DMS53 treated with DMSO at 0.1 percent for 48 hours (cell line): ENCODE data around the gene TASL.
A peak's percentile ranks its signal among the peaks of the same experiment; 100 is the strongest.
"Not testable (repeated sequence)": the region's sequence is repeated elsewhere in the genome, so short reads cannot be mapped to it uniquely, and the experiment has no call there.

Experiments used
- DNase-seq: peaks from one replicate; lab custom pipeline; 2025; ENCODE audit not compliant: unreplicated experiment; lab: John Stamatoyannopoulos, UW

TASL gene

DNA sequence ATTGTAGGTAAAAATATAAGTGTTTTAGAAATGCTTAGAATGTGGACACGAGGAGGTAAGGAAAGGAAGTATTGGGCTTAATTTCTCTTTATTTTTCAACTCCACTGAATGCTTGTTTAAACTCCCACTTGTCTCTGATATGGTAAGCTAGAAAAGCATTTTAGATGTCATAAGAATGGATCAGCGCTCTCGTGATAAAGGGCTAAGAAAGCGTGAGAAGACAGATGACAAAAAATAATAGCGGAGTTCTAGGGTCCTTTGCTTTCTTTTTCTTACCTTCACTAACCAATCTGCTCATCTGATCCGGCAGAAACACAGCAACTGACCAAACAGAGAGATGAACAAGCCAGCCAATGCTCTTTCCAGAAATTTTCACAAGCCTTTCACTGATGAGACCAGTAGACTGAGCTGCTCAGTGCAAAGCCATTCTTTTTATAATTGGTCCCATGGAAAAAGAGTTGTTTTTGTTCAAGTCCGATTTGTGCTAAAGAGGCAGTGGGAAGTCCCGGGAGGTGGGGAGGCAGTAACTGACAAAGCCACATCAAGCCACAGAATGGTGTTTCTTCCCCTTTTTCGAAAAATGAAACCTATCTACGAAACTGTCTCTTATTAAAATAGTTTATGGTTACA lies at the start of gene TASL:
TASL (minus strand) TSS at position 405 of the 630 bp plus-strand sequence. CDS start 17,411 bp downstream, outside the sequence.
- no peak for DNase-seq

GRCh38 chrX:30626402-30626801 lies 48.8 kb upstream of the TASL start:
- DNase-seq, result no peak

DNA sequence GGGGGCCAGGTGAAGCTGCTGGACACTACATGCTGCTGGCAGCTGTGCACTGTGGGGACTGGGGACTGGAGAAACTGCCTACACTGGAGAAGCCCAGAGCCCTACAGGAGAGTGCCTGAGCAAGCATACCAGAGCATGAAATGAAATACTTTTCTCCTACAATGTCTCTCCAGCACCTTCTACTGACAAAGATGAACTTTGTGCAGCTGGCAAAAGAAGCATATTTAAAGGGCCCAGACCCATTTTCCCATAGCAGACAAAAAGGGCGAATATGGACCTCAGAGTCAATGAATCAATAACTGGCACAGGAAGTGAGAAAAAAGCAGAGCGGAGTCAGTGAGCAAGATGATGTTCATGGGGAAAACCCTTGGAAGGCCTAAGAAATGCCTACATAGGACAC lies 44.8 kb upstream of the TASL start:
- DNase-seq, result no peak

DNA sequence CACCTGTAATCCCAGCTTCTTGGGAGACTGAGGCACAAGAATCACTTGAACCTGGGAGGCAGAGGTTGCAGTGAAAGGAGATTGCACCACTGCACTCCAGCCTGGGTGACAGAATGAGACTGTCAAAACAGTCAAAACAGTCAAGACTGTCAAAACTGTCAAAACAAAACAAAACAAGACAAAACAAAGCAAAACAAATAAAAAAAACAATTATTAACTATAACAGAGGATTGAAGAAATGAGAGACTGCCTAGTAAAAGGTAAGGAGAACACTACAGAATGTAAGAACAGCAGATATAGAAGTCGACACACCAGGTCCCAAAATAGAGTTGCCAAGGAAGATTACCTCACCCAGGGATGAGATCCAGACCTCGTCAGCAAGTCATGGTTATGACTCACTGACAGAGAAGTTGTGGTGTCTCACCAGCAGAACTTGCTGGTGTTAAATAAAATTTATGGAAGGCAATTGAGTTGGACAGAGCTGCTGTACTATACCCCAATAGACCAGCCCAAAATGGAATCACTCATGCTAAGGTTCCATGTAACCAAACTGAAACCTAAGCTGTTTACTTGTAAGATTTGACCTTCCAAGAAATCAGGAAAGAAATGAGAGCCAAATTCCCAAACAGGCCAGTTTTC lies 43.5 kb upstream of the TASL start:
- no peak for DNase-seq

DNA sequence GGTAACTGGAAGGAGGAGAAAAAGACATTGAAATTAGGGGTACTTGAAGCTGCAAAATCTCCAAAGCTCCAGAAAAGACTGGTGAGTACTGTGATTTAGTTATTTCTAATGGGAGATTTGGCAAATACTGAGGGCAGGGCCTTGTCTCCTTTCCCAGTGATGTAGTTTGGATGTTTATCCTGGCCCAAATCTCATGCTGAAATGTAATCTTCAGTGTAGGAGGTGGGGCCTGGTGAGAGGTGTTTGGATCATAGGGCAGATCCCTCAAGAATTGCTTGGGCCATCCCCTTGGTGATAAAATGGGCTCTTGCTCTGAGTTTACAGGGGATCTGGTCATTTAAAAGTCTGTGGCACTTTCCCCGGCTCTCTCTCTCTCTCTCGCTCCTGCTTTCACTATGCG lies 42.6 kb upstream of the TASL start:
- no peak for DNase-seq

DNA sequence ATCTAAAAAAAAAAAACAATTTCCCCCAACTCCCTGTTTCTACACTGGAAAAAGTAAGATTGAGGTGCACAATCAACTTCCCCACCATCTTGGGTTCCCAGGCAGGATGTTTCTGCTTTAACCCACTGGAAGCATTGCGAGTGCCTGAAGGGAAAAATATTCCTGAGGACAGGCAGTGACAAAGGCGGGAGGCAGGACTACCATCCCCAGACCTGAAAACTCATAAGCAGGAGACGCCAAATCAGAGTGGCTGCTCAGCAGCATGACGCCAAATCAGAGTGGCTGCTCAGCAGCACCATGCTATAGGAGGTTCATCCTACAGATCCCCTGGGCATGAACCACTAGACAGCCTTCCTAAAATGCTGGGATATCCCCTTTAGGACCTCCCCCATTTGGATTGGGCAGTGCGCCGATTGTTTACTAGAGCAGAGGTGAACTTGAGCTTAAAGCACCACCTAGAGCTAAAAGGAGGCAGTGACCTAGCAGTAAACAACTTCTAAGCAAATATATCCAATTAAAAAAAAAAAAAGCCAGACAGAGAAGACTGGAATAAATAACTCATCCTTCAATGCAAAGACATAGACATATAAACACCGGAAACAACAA lies 40.7 kb upstream of the TASL start:
- no peak for DNase-seq

GRCh38 chrX:30615229-30615628 lies 37.7 kb upstream of the TASL start:
- no peak for DNase-seq

- no peak for DNase-seq
Observed at GRCh38 chrX:30613721-30614120, 36.2 kb upstream of the TASL start.

DNA sequence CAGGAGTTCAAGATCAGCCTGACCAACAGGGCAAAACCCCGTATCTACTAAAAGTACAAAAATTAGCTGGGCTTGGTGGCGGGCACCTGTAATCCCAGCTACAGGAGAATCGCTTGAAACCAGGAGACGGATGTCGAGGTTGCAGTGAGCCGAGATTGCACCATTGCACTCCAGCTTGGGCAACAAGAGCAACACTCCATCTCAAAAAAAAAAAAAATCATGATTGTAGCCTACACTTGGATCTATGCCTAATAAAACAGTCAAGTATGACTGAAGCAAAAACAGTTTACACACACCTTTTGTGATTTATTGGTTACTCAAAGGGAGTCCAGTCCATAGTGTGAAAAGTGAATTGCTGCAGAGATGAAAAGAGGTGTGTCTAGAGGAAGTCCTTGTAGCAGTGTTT lies 34.7 kb upstream of the TASL start:
- DNase-seq, result peak; percentile 25

DNA sequence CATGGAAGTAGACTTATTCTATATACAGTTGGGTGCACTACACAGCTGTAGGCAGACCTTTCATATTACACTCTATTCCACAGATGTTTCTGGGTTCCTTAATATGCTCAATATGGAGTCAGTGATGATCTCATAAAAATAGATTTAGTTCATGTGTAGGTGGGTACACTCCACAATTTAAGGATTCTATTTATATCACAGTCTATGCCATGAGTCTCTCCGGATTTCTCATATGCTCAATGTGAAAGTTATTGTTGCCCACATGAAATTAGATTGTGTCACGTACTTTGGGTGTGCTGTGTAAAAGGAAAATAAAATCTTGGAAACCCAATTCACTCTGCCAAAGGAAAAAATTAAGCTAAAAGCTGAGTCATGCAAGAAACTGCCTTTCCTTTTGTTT lies 32.5 kb upstream of the TASL start:
- no peak for DNase-seq

DNA sequence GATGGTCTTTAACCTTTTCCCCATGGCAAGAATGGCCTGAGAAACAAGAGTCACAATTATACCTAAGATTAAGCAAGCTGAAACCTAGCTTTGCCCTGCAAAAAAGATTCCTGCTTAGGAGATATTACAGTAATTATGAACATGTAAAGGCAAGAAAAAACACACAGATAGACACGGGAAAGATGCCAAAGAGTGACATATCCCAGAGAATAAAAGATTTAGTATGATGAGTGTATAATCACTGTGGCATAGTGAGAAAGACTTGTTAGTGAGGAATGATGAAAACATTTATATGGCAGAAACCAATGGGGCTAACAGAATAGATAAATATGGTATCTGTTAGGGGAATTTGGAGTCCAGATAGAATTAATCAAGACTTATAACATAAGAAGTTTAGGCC lies 29.6 kb upstream of the TASL start:
- DNase-seq, result no peak

- DNase-seq, result not testable (repeated sequence)
Observed at GRCh38 chrX:30600269-30601176, 23.0 kb upstream of the TASL start.

DNA sequence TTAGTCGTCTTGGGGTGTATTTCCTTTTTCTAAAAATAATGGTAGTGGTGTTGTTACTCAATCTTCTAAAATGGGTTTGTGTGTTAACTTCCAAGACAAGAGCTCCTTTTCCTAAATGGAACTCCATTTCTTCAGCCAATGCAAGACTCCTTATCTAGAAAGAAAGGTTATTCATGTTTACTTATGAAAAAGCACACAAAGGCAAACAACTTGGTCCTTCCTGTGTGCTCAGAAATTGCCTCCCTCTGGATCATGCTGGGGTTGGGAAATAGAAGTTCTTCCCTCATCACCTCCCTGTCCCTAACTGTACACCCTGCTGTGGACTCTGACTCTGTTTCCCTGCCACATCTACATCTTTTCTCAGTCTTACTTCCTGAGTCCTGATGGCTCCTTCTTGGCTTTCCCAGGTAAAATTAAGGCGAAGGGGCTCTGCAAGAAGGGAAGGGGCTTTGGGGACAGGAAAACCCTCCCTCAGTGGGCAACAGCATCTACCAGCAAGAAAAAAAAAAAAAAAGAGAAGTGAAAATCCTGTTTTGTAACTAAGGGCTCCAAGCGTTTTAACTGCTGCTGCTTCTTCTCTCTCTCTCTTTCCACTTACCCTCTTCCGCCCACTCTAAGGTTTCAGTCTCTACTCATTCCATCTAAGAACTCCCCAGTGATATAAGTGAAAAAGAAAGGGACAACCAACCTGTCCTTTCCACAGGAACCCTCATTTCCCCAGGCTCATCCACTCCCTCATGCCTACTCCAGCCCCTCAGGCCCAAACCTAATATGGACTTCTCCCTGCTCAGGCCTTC lies 19.8 kb upstream of the TASL start:
- DNase-seq, result no peak

GRCh38 chrX:30593440-30594200 lies 16.1 kb upstream of the TASL start:
- no peak for DNase-seq

- no peak for DNase-seq
Observed at GRCh38 chrX:30592831-30593230, 15.3 kb upstream of the TASL start.

DNA sequence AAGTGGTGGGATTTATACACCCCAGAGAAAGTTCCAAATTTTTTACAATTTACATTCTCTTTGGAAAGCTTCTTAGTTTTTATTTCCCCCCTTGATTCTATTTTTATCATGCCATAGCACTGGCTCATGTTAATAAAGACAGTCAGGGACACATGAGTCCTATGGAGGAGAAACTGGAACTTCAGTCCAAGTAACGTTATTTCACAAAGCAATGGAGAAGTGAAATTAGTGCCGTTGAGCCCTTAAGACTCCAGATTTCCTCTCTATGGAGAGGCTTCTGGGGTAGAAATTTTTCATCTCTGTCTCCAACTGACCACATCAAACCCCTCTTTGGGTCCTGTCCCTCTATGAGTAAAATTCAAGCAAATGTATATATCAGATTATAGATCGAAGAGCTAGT lies 12.8 kb upstream of the TASL start:
- no peak for DNase-seq

- DNase-seq, result no peak
Observed at GRCh38 chrX:30589146-30589888, 11.8 kb upstream of the TASL start.

DNA sequence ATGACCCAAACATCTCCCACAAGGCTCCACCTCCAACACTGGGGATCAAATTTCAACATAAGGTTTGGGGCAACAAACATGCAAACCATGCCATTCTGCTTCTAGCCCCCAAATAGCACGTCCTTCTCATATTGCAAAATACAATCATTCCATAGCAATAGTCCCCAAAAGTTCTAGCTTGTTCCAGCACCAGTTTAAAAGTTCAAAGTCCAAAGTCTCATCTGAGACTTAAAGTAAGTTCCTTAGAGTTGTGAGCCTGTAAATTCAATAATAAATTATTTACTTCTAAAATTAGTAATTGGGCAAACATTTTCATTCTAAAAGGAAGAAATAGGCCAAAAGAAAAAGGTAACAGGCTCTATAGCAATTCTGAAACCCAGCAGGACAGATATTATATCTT lies 8.9 kb upstream of the TASL start:
- no peak for DNase-seq

DNA sequence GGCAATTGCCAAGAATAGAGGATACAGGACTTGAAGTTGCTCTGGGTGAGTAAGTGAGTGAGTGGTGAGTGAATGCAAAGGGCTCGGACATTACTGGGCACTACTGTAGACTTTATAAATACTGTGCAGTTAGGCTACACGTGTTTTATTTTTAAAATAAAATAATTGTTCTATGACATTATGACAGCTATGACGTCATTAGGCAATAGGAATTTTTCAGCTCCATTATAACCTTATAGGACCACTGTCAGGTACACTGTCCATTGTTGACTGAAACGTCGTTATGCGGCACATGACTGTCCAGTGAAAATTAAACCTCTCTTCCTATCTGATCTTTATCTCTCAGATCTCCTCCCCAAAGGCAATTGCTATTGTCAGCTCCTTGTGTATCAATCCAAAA lies 5.1 kb upstream of the TASL start:
- no peak for DNase-seq
